Endodermal cell (in vitro differentiated cells): ENCODE data around the gene RNF150. TPM values are rescaled to one million over a fixed set of nuclear protein-coding genes. Genes with fewer than 3 reads are reported as not detected.

Experiments used
- DNase-seq: peaks from one replicate; pipeline ENCODE4 v3.0.0-alpha.2; 2017
- H3K27ac ChIP-seq: 2 replicates; pipeline ENCODE4 v1.5.1; 2013; ENCODE audit warnings: mild to moderate bottlenecking, low read depth, low read length, moderate library complexity
- H3K27me3 ChIP-seq: 2 replicates; pipeline ENCODE4 v1.6.1; 2013; ENCODE audit warnings: mild to moderate bottlenecking, low read length, moderate library complexity; ENCODE audit not compliant: insufficient read depth, control insufficient read depth, poor library complexity, severe bottlenecking
- H3K36me3 ChIP-seq: 2 replicates; pipeline ENCODE4 v1.7.0; 2013; ENCODE audit warnings: mild to moderate bottlenecking, low read length, moderate library complexity; ENCODE audit not compliant: control insufficient read depth, insufficient read depth
- H3K4me1 ChIP-seq: one replicate; pipeline ENCODE4 v1.7.0; 2013; ENCODE audit warnings: low read length; ENCODE audit not compliant: control insufficient read depth, insufficient read depth
- H3K4me3 ChIP-seq: 2 replicates; pipeline ENCODE4 v1.5.1; 2013; ENCODE audit warnings: mild to moderate bottlenecking, low read length, moderate library complexity
- H3K9ac ChIP-seq: 2 replicates; pipeline ENCODE4 v1.6.1; 2013; ENCODE audit warnings: mild to moderate bottlenecking, low read length, moderate library complexity; ENCODE audit not compliant: poor library complexity, severe bottlenecking; ENCODE audit errors: extremely low read depth
- H3K9me3 ChIP-seq: 2 replicates; pipeline ENCODE4 v1.6.1; 2013; ENCODE audit warnings: mild to moderate bottlenecking, low read length, moderate library complexity; ENCODE audit not compliant: control insufficient read depth
- H3K27ac Mint-ChIP-seq: 2 replicates; pipeline ENCODE4 v1.8.0; 2020; ENCODE audit warnings: mixed read lengths
- H3K27me3 Mint-ChIP-seq: 2 replicates; pipeline ENCODE4 v1.8.0; 2021; ENCODE audit warnings: mild to moderate bottlenecking, mixed read lengths; ENCODE audit not compliant: insufficient read depth
- H3K36me3 Mint-ChIP-seq: 2 replicates; pipeline ENCODE4 v1.8.0; 2020; ENCODE audit warnings: low read depth, mixed read lengths
- H3K4me1 Mint-ChIP-seq: 2 replicates; pipeline ENCODE4 v1.8.0; 2020; ENCODE audit warnings: mixed read lengths
- H3K4me3 Mint-ChIP-seq: 2 replicates; pipeline ENCODE4 v1.8.0; 2020; ENCODE audit warnings: mild to moderate bottlenecking, moderate library complexity, mixed read lengths
- H3K9me3 Mint-ChIP-seq: 2 replicates; pipeline ENCODE4 v1.8.0; 2020; ENCODE audit warnings: mild to moderate bottlenecking, mixed read lengths
- CTCF ChIP-seq: fragments of 200-600 bp; sonication (generic); conservative IDR thresholded peaks from 2 replicates; pipeline ENCODE4 v1.5.0; 2021; ENCODE audit warnings: antibody characterized with exemption, mild to moderate bottlenecking
- WGBS, 2 experiments: methylation state at CpG; one replicate each; pipeline versions ENCODE4 v1.1.5 to v1.1.7; 2013; ENCODE audit warnings: missing lambda C conversion rate in 2 of 2, mixed read lengths in 1 of 2; ENCODE audit not compliant: insufficient coverage in 1 of 2, insufficient read length in 1 of 2; 5-methylcytosine and 5-hydroxymethylcytosine counted together
- total RNA-seq, 2 donors: library from RNA; stranded (reverse); fragmentation: NEBNext Ultra II Directional in 1 of 2; extraction: Animal tissue kit (Norgen Biotek cat#: 25700) in 1 of 2; gene quantifications; 2 replicates in 1 of 2; 3 replicates in 1 of 2; pipeline ENCODE4 v1.2.1, GENCODE V29; 2021

The RNF150 gene
- total RNA-seq, 2 donors from 2014 or later, result 8.2 to 10.4 TPM

- DNase-seq, result no peak
- H3K4me3 Mint-ChIP-seq, result no peak overlapping the region
- H3K4me1 Mint-ChIP-seq, result peaks cover 2% of the 10 kb centered on the region
- no peak for TF ChIP-seq CTCF
- no peaks in the 10 kb centered on the region for H3K36me3 Mint-ChIP-seq
- Histone ChIP-seq H3K27ac (no peak overlapping the region), H3K27me3 (no peaks in the 10 kb centered on the region), H3K4me1 (no peaks in the 10 kb centered on the region), H3K9ac (no peak overlapping the region), H3K36me3 (no peaks in the 10 kb centered on the region), H3K4me3 (no peak overlapping the region), H3K9me3 (no peaks in the 10 kb centered on the region)
- 95% methylated on average over 1 of the region's 1 CpG; no CpG with 5 or more reads in 1 of the 2 experiments for WGBS, 2 experiments
- no peaks in the 10 kb centered on the region for H3K9me3 Mint-ChIP-seq
- H3K27me3 Mint-ChIP-seq, result no peaks in the 10 kb centered on the region
- no peak overlapping the region for H3K27ac Mint-ChIP-seq
Measured at GRCh38 chr4:140849526-140849925, 283.7 kb downstream of the RNF150 start.

GRCh38 chr4:140846736-140847135 is 286.5 kb downstream of the RNF150 start:
- H3K27ac Mint-ChIP-seq, result no peak overlapping the region
- H3K36me3 ChIP-seq, result no peaks in the 10 kb centered on the region
- H3K9me3 Mint-ChIP-seq, result no peaks in the 10 kb centered on the region
- H3K4me1 ChIP-seq, result no peaks in the 10 kb centered on the region
- H3K36me3 Mint-ChIP-seq, result no peaks in the 10 kb centered on the region
- no peaks in the 10 kb centered on the region for H3K27me3 ChIP-seq
- no peak overlapping the region for H3K27ac ChIP-seq
- H3K9ac ChIP-seq, result no peak overlapping the region
- peaks cover 2% of the 10 kb centered on the region for H3K4me1 Mint-ChIP-seq
- H3K4me3 ChIP-seq, result no peak overlapping the region
- TF ChIP-seq CTCF, result no peak
- no peaks in the 10 kb centered on the region for H3K27me3 Mint-ChIP-seq
- DNase-seq, result no peak
- no peak overlapping the region for H3K4me3 Mint-ChIP-seq
- no peaks in the 10 kb centered on the region for H3K9me3 ChIP-seq

- TF ChIP-seq CTCF, result no peak
- no peaks in the 10 kb centered on the region for H3K36me3 Mint-ChIP-seq
- Histone ChIP-seq H3K36me3 (no peaks in the 10 kb centered on the region), H3K4me3 (no peak overlapping the region), H3K27ac (no peak overlapping the region), H3K4me1 (no peaks in the 10 kb centered on the region), H3K27me3 (no peaks in the 10 kb centered on the region), H3K9me3 (no peaks in the 10 kb centered on the region), H3K9ac (no peak overlapping the region)
- no peaks in the 10 kb centered on the region for H3K9me3 Mint-ChIP-seq
- H3K4me3 Mint-ChIP-seq, result no peak overlapping the region
- DNase-seq, result no peak
- H3K4me1 Mint-ChIP-seq, result peaks cover 6% of the 10 kb centered on the region
- H3K27me3 Mint-ChIP-seq, result no peaks in the 10 kb centered on the region
- WGBS, 2 experiments, result 94 to 100% methylated on average over 1 of the region's 1 CpG
- no peak overlapping the region for H3K27ac Mint-ChIP-seq
Measured at GRCh38 chr4:140844061-140844460, 289.2 kb downstream of the RNF150 start.
